H1 (cell line): Measurements from ENCODE around the gene GTF3C5. TPM values are rescaled to one million over a fixed set of nuclear protein-coding genes. Genes with fewer than 3 reads are reported as not detected.

Experiments
- SIRT6 ChIP-seq: IDR thresholded peaks from one replicate; pipeline ENCODE4 v1.7.1; 2012; ENCODE audit warnings: low read length, inconsistent platforms
- polyA plus RNA-seq, 7 experiments: library from polyadenylated mRNA; depleted of rRNA in 3 of 7; stranded (reverse) in 5 of 7; unstranded in 2 of 7; fragments of >200 nt in 5 of 7; fragments of 200-250 nt in 2 of 7; gene quantifications; 1 replicate in 5 of 7; 2 replicates in 1 of 7; 4 replicates in 1 of 7; pipeline versions ENCODE4 v1.2.1 to v1.2.3, GENCODE V29; 2011 to 2013; ENCODE audit warnings: missing spikeins in 2 of 7, mixed read lengths in 2 of 7
- total RNA-seq: library from RNA; stranded (reverse); fragmentation: NEBNext Ultra II Directional; extraction: Animal tissue kit (Norgen Biotek cat#: 25700); gene quantifications from 2 replicates; pipeline ENCODE4 v1.2.1, GENCODE V29; 2021
- TF ChIP-seq, protein P1 (sequence below): fragments of 300-600 bp; sonication (generic); IDR thresholded peaks from 2 replicates; pipeline ENCODE4 v1.7.1; 2012; ENCODE audit warnings: low read length, moderate library complexity, mild to moderate bottlenecking, inconsistent platforms; ENCODE audit not compliant: insufficient replicate concordance

GTF3C5 gene
- total and polyA plus RNA-seq, 2 of the 8 experiments (the other 6 are each of a cell fraction or from before 2014, with no cell fraction given): 78.7 to 87.1 TPM

DNA sequence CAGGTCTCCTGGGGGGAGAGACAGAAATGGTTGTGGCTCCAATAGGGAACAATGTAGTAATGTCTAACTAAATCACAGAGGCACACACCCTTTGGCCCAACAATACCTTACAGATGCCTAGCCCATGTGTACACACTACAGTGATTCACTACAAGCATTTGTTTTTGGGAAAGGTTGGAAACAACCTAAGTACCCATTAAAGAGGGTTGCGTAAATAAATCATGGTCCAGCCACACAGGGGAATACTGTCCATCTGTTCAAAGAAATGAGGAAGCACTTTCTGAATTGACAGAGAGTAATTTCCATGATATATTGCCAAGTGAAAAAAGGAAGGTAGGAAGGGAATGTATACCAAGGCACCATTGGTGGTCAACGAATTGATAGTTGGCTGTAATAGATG, 22.0 kb upstream of the GTF3C5 start (continued):
- TF ChIP-seq, protein P1, sequence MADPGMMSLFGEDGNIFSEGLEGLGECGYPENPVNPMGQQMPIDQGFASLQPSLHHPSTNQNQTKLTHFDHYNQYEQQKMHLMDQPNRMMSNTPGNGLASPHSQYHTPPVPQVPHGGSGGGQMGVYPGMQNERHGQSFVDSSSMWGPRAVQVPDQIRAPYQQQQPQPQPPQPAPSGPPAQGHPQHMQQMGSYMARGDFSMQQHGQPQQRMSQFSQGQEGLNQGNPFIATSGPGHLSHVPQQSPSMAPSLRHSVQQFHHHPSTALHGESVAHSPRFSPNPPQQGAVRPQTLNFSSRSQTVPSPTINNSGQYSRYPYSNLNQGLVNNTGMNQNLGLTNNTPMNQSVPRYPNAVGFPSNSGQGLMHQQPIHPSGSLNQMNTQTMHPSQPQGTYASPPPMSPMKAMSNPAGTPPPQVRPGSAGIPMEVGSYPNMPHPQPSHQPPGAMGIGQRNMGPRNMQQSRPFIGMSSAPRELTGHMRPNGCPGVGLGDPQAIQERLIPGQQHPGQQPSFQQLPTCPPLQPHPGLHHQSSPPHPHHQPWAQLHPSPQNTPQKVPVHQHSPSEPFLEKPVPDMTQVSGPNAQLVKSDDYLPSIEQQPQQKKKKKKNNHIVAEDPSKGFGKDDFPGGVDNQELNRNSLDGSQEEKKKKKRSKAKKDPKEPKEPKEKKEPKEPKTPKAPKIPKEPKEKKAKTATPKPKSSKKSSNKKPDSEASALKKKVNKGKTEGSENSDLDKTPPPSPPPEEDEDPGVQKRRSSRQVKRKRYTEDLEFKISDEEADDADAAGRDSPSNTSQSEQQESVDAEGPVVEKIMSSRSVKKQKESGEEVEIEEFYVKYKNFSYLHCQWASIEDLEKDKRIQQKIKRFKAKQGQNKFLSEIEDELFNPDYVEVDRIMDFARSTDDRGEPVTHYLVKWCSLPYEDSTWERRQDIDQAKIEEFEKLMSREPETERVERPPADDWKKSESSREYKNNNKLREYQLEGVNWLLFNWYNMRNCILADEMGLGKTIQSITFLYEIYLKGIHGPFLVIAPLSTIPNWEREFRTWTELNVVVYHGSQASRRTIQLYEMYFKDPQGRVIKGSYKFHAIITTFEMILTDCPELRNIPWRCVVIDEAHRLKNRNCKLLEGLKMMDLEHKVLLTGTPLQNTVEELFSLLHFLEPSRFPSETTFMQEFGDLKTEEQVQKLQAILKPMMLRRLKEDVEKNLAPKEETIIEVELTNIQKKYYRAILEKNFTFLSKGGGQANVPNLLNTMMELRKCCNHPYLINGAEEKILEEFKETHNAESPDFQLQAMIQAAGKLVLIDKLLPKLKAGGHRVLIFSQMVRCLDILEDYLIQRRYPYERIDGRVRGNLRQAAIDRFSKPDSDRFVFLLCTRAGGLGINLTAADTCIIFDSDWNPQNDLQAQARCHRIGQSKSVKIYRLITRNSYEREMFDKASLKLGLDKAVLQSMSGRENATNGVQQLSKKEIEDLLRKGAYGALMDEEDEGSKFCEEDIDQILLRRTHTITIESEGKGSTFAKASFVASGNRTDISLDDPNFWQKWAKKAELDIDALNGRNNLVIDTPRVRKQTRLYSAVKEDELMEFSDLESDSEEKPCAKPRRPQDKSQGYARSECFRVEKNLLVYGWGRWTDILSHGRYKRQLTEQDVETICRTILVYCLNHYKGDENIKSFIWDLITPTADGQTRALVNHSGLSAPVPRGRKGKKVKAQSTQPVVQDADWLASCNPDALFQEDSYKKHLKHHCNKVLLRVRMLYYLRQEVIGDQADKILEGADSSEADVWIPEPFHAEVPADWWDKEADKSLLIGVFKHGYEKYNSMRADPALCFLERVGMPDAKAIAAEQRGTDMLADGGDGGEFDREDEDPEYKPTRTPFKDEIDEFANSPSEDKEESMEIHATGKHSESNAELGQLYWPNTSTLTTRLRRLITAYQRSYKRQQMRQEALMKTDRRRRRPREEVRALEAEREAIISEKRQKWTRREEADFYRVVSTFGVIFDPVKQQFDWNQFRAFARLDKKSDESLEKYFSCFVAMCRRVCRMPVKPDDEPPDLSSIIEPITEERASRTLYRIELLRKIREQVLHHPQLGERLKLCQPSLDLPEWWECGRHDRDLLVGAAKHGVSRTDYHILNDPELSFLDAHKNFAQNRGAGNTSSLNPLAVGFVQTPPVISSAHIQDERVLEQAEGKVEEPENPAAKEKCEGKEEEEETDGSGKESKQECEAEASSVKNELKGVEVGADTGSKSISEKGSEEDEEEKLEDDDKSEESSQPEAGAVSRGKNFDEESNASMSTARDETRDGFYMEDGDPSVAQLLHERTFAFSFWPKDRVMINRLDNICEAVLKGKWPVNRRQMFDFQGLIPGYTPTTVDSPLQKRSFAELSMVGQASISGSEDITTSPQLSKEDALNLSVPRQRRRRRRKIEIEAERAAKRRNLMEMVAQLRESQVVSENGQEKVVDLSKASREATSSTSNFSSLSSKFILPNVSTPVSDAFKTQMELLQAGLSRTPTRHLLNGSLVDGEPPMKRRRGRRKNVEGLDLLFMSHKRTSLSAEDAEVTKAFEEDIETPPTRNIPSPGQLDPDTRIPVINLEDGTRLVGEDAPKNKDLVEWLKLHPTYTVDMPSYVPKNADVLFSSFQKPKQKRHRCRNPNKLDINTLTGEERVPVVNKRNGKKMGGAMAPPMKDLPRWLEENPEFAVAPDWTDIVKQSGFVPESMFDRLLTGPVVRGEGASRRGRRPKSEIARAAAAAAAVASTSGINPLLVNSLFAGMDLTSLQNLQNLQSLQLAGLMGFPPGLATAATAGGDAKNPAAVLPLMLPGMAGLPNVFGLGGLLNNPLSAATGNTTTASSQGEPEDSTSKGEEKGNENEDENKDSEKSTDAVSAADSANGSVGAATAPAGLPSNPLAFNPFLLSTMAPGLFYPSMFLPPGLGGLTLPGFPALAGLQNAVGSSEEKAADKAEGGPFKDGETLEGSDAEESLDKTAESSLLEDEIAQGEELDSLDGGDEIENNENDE: no peak
- TF ChIP-seq SIRT6: no peak
